Mesodermal cell (in vitro differentiated cells): ENCODE results near the gene MYO7B.

Experiments used
- H3K27ac ChIP-seq: 2 replicates; pipeline ENCODE4 v1.7.0; 2013; ENCODE audit warnings: mild to moderate bottlenecking, low read depth, low read length, moderate library complexity; ENCODE audit not compliant: severe bottlenecking
- H3K36me3 ChIP-seq: 2 replicates; pipeline ENCODE4 v1.7.1; 2013; ENCODE audit warnings: mild to moderate bottlenecking, low read length, moderate library complexity; ENCODE audit not compliant: control insufficient read depth, insufficient read depth
- H3K4me1 ChIP-seq: one replicate; pipeline ENCODE4 v1.7.1; 2013; ENCODE audit warnings: mild to moderate bottlenecking, low read length; ENCODE audit not compliant: insufficient read depth, control insufficient read depth, poor library complexity, severe bottlenecking
- H3K4me3 ChIP-seq: 2 replicates; pipeline ENCODE4 v1.7.0; 2013; ENCODE audit warnings: low read length, control low read depth, mild to moderate bottlenecking; ENCODE audit not compliant: insufficient read depth, poor library complexity, severe bottlenecking; ENCODE audit errors: extremely low read depth
- H3K9me3 ChIP-seq: 2 replicates; pipeline ENCODE4 v1.7.1; 2013; ENCODE audit warnings: mild to moderate bottlenecking, low read length, moderate library complexity; ENCODE audit not compliant: control insufficient read depth
- WGBS, 2 experiments: methylation state at CpG; one replicate each; pipeline ENCODE4 v1.1.5; 2013; ENCODE audit warnings: missing lambda C conversion rate in 2 of 2; ENCODE audit not compliant: insufficient coverage in 2 of 2; 5-methylcytosine and 5-hydroxymethylcytosine counted together

The MYO7B gene

GRCh38 chr2:127619877-127620705 is 84.6 kb downstream of the MYO7B start:
- H3K36me3 ChIP-seq = no peaks in the 10 kb centered on the region
- H3K9me3 ChIP-seq = no peaks in the 10 kb centered on the region
- H3K27ac ChIP-seq = no peak overlapping the region
- H3K4me3 ChIP-seq = no peak overlapping the region
- peaks cover 15% of the 10 kb centered on the region for H3K4me1 ChIP-seq
- 87 to 91% methylated on average over 15 of the region's 16 CpGs for WGBS, 2 experiments

DNA sequence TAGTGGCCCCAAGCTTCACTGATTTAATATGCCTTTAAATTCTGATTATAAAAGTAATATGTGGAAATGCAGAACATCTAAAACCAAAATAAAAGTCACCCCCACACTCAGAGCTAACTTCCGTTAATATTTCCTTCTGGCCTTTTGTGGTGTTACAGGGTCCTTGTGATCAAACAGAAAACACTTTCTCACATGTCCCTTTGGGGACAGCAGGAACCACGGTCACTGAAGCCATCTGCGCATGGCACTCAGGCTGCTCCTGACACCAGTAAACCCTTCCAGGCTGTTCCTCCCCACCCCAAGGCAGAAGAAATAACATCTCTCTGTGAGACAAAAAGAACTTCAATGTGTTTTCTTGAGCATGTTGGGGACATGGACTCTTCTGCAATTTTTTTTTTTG is 85.4 kb downstream of the MYO7B start:
- no peaks in the 10 kb centered on the region for H3K36me3 ChIP-seq
- H3K27ac ChIP-seq = no peak overlapping the region
- no peak overlapping the region for H3K4me3 ChIP-seq
- no CpG with 5 or more reads among the region's 3 CpGs for WGBS, 2 experiments
- no peaks in the 10 kb centered on the region for H3K9me3 ChIP-seq
- peaks cover 10% of the 10 kb centered on the region for H3K4me1 ChIP-seq

- no peaks in the 10 kb centered on the region for H3K36me3 ChIP-seq
- H3K9me3 ChIP-seq = no peaks in the 10 kb centered on the region
- peaks cover 7% of the 10 kb centered on the region for H3K4me1 ChIP-seq
- no peak overlapping the region for H3K27ac ChIP-seq
- WGBS, 2 experiments = 94 to 96% methylated on average over 7 to 14 of the region's 15 CpGs
- H3K4me3 ChIP-seq = no peak overlapping the region
These were observed 86.5 kb downstream of the MYO7B start for GRCh38 chr2:127621981-127622431.

DNA sequence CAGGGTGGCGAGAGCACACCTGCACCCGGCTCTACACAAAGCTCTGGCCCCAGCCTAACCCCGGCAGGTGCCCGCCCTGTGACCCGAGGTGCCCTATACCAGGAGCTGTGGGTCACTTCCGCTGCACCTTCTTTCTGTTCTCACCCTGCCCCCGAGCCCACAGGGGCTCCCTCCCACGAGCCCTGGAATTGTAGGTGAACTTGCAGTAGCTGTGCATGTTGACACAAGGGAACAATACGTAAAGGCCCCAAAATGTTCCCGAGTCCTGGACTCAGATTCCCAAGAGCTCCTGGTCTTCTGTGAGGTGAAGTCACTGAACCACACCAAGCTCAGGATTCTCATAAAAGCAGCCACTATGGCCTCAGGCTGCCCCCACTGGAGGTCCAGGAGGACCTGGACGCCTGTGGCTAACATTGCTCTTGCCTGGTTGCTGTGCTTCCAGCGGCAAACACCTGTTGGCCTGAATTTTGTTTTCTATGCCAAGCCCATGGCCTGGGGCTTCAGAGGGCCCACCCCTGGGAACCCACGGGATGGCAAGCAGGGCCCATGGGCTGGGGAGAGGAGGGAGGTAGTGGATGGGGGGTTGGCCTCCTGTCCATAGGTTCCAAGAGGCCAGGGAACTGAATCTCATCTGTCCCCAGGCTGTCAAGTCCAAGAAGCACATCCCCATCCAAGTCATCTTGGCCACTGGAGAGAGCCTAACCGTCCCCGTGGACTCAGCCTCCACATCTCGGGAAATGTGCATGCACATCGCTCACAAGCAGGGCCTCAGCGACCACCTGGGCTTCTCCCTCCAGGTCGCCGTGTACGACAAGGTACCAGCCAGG is 87.3 kb downstream of the MYO7B start:
- H3K36me3 ChIP-seq = no peaks in the 10 kb centered on the region
- H3K4me1 ChIP-seq = peaks cover 7% of the 10 kb centered on the region
- no peaks in the 10 kb centered on the region for H3K9me3 ChIP-seq
- WGBS, 2 experiments = 88% methylated on average over 18 to 20 of the region's 21 CpGs
- no peak overlapping the region for H3K4me3 ChIP-seq
- no peak overlapping the region for H3K27ac ChIP-seq

GRCh38 chr2:127623388-127624319 is 88.2 kb downstream of the MYO7B start:
- Histone ChIP-seq H3K9me3 (no peaks in the 10 kb centered on the region), H3K27ac (no peak overlapping the region), H3K36me3 (no peaks in the 10 kb centered on the region), H3K4me3 (no peak overlapping the region), H3K4me1 (peaks cover 7% of the 10 kb centered on the region)
- 94% methylated on average over 22 to 33 of the region's 38 CpGs for WGBS, 2 experiments

GRCh38 chr2:127624320-127624755 is 88.9 kb downstream of the MYO7B start:
- Histone ChIP-seq H3K4me3 (no peak overlapping the region), H3K27ac (no peak overlapping the region), H3K4me1 (peaks cover 7% of the 10 kb centered on the region), H3K36me3 (no peaks in the 10 kb centered on the region), H3K9me3 (no peaks in the 10 kb centered on the region)
- 83 to 100% methylated on average over 3 to 5 of the region's 5 CpGs for WGBS, 2 experiments

DNA sequence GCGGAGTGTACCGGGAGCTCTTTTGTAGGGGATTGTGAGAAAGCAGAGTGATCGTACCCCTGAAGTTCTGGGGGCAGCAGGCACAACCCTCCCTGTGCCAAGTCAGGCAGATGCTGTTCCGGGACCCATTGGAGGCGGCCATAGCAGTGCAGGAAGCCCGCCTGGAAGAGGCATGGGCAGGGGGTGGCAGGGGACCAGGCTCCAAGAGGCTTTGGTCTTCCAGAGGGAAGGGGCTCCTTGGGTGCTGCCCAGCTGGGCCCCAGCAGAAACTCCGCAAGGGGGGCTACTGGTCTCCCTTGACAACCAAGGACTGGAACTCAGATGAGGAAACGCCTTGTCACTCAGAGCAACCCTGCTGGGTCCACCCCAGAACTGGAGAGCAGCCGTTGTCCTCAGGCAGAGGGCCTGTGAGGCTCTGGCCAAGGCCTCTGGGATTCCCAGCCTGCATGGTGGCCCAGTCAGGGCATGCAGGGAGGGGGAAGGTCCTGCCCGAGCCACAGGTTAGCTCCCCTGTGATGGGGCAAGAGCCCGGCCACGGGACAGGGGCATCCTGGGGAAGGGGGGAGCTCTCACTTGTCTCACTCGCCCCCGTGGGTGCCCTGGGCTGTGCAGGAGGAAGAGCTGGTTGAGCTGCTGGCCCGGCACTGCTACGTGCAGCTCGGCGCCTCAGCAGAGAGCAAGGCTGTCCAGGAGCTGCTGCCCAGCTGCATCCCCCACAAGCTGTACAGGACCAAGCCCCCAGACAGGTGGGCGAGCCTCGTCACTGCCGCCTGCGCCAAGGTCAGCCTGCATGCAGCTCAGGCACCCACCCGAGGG is 89.5 kb downstream of the MYO7B start:
- H3K27ac ChIP-seq = no peak overlapping the region

GRCh38 chr2:127625572-127625951 is 90.1 kb downstream of the MYO7B start:
- no peaks in the 10 kb centered on the region for H3K9me3 ChIP-seq
- no peak overlapping the region for H3K4me3 ChIP-seq
- WGBS, 2 experiments = 91 to 100% methylated on average over 1 to 2 of the region's 2 CpGs
- no peak overlapping the region for H3K27ac ChIP-seq
- H3K4me1 ChIP-seq = peaks cover 7% of the 10 kb centered on the region
- no peaks in the 10 kb centered on the region for H3K36me3 ChIP-seq

More for the DNA sequence above, 89.5 kb downstream of the MYO7B start:
- Histone ChIP-seq H3K4me3 (no peak overlapping the region), H3K9me3 (no peaks in the 10 kb centered on the region), H3K4me1 (peaks cover 7% of the 10 kb centered on the region), H3K36me3 (no peaks in the 10 kb centered on the region)
- WGBS, 2 experiments = 88 to 92% methylated on average over 12 to 18 of the region's 23 CpGs

DNA sequence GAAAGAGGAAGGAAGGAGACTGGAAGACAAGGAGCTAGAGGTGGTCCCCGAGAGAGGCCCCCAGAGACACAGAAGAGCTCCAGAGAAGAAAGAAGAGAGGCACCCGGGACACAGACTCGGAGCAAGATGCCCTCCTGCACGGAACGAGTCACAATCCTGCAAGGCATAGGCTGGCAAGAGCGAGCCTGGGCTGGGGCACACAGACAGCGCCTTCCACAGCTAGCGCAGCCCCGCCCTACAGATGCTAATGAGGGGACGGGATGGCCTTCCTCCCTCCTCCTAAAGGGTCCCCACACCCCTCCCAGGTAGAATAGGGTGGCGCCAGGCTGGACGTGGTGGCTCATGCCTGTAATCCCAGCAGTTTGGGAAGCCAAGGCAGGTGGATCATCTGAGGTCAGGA is 90.7 kb downstream of the MYO7B start:
- no peak overlapping the region for H3K4me3 ChIP-seq
- no peak overlapping the region for H3K27ac ChIP-seq
- 83 to 86% methylated on average over 8 to 9 of the region's 12 CpGs for WGBS, 2 experiments
- H3K9me3 ChIP-seq = no peaks in the 10 kb centered on the region
- peaks cover 7% of the 10 kb centered on the region for H3K4me1 ChIP-seq
- H3K36me3 ChIP-seq = no peaks in the 10 kb centered on the region
